NCI-H1105 treated with DMSO at 0.1 percent for 48 hours (cell line): ENCODE data around the gene LHX2.

ENCODE experiments used
- DNase-seq: peaks from one replicate; lab custom pipeline; 2025; lab: John Stamatoyannopoulos, UW

Gene LHX2

GRCh38 chr9:124013309-124014210 is 2.0 kb downstream of the LHX2 start:
- DNase-seq = no peak

- no peak for DNase-seq
Measured at GRCh38 chr9:124014211-124014955, 2.8 kb downstream of the LHX2 start.

GRCh38 chr9:124014956-124015660 is 3.5 kb downstream of the LHX2 start:
- DNase-seq = no peak

GRCh38 chr9:124015661-124016131 is 4.1 kb downstream of the LHX2 start:
- no peak for DNase-seq

- DNase-seq = no peak
Measured at GRCh38 chr9:124016175-124017050, 4.8 kb downstream of the LHX2 start.

GRCh38 chr9:124017051-124017928 is 5.7 kb downstream of the LHX2 start:
- no peak for DNase-seq

- peak; percentile 51 for DNase-seq
Measured at GRCh38 chr9:124017929-124018729, 6.6 kb downstream of the LHX2 start.

GRCh38 chr9:124018730-124019697 is 7.4 kb downstream of the LHX2 start:
- DNase-seq = no peak

- DNase-seq = no peak
Measured at GRCh38 chr9:124019771-124020519, 8.4 kb downstream of the LHX2 start.

- DNase-seq = no peak
Measured at GRCh38 chr9:124020520-124021384, 9.2 kb downstream of the LHX2 start.

GRCh38 chr9:124021385-124021769 is 9.8 kb downstream of the LHX2 start:
- no peak for DNase-seq

- no peak for DNase-seq
Measured at GRCh38 chr9:124022201-124023121, 10.9 kb downstream of the LHX2 start.

GRCh38 chr9:124024107-124024506 is 12.5 kb downstream of the LHX2 start:
- DNase-seq = no peak

GRCh38 chr9:124029617-124030016 is 18.0 kb downstream of the LHX2 start:
- no peak for DNase-seq

- no peak for DNase-seq
Measured at GRCh38 chr9:124030969-124031451, 19.4 kb downstream of the LHX2 start.
